Measurements from ENCODE around the gene TTLL5. TPM values are rescaled to one million over a fixed set of nuclear protein-coding genes. Genes with fewer than 3 reads are reported as not detected.

The TTLL5 gene
- total RNA-seq, 1 donor from 2014 or later, result 17.5 TPM

DNA sequence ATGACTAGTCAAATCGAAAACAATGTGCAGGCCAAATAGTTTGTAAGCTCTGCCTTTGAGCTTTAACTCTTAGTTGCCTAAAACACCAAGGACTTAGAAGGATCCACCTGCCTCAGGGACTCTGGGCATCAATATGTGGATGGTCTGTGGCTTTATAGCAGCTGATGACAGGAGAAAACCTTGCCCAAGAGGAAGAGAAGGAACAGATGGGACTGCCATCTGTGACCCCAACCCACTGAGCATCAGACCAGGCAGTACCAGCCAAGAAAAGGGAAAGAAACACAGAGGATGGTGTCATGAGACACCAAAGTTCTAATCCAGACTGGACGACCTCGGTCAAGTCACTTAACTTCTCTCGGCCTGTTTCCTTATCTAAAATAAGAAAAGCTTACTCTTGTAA is 308.1 kb downstream of the TTLL5 start:
- intact Hi-C loops (cut with DNase I), result no loop called here
- DNase-seq (ENCODE audit: low spot score), result no peak

DNA sequence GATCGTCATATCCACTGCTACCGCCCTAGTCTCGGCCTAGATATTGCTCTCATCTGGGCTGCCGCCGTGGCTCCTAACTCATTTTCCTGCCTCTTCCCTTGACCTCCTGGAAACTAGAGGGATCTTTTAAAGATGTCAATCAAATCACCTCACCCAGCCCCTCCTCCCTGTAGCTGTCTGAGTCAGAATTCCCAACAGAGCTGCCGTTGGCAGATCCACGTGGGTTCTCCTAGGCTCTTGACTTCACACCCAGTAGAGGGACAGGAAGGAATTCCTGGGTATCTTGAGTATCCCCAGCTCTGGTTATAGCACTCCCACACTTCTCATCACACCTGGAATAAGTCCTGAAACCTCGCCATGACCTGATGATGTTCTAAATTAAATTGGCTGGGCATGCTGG is 308.8 kb downstream of the TTLL5 start:
- DNase-seq (ENCODE audit: low spot score), result no peak
- intact Hi-C loops (cut with DNase I), result no loop called here

DNA sequence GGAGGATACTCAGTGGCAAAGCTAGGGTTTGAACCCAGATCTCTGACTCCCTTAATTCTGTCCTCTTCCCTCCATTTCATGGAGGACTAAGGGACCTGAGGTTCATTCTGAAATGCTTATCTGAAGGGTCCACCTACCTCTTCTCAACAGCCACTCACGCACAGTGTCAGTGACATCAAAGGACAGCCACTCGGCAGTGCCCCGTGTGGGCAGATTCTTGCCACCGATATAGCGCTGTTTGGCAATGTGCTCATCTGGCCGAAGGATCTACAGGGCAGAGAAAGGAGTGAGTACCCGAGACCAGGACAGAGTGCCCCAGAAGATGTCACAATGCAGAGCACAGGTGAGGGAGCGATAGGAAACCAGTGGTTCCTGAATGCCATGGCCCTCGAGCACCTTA is 309.9 kb downstream of the TTLL5 start:
- DNase-seq (ENCODE audit: low spot score), result no peak
- intact Hi-C loops (cut with DNase I), result no loop called here

DNA sequence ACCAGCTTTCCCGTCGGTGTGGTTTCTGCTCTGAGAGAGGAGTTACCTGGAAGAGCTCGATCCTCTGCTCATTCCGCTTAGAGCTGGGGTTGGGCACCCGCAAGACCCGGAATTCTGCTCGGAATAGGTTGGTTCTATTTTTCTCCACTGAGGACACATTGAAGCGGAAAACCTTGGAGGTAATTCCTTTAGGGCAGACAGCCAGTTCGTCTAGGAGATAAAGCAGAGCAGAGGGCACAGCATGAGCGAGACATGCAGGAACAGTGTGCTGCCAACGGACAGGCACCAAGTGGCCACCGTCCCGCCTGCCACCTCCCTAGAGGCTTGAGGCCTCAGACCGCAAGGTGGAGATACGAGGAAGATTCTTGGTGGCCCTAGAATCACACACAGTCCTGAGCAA is 310.5 kb downstream of the TTLL5 start:
- DNase-seq (ENCODE audit: low spot score), result no peak
- intact Hi-C loops (cut with DNase I), result no loop called here

DNA sequence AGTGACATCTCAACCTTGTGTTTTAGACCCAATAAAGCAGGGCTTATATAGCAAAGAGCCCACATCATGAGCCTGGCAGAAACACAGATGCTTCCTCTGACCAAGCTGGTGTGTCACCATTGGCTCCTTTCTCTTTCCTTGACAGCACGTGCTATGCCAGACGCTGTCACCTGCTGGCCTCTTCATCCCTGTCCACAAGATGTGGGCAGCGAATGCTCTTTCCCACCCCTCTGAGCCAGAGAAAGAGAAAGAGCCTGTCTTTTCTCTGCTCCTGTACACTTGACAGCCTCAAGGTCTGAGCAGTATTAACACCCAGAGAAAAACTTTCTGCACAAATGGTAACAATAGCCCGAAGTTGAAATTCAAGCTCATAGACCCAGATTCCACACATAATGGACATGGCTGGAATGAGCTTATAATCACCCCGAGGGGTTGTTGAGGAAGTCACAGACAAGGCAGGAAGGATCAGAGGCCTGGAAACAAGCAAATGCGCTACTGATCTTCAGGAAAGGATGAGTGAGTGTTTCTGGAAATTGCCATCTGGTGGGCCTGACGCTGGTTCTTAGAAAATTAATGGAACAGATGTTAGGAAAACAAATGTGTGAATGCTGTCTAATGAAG is 311.9 kb downstream of the TTLL5 start:
- intact Hi-C loops (cut with DNase I), result no loop called here
- no peak for DNase-seq (ENCODE audit: low spot score)

DNA sequence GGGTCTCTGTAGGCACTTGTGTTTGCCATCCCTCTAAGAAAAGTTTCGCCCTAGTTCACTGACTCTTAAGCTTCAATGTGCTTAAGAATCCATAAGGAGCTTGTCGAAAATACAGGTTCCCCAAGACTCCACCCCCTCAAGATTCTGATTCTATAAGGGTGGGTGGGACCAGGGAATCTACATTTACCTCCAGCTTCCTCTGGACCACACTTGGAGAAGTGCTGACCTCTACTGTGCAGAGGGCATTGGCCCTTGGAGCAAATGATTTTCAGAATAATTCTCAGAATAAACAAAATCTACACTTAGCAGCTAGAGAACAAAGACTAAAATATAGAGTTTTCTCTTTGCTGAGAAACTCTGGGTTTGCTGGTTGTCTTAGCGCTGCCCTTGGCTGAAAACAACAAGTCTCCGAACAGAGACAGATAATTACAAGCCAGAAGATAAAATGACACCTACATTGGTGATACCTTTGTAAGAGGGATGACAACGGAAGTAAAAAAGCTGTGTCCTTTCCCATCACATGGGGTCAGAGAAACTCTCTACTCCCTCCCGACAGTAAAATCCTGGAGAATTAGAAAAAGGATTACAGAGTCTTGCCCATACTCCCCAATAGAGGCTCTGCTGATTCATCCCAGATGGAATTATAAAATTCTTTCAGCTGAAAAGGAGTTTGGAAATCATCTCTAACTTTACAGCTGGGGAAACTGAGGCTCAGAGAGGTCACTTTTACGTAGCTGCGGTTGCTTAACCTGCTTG is 316.0 kb downstream of the TTLL5 start:
- intact Hi-C loops (cut with DNase I), result no loop called here
- DNase-seq (ENCODE audit: low spot score), result no peak

DNA sequence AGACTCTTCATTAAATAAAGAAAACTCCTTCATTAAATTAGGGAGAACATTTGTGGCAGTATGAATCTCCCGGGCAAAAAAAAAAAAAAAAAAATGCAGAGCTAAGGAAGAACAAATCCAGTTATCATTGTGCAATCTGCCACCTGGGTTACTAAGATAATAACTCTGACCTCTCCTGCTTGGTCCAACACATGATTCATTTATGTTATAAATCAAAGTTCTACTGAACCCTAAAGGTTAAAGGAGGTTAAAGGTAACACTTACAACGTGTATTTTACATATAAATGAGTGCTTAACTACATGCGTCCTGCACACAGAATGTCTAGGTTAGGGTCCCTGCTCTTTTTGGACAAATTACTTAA is 316.5 kb downstream of the TTLL5 start:
- intact Hi-C loops (cut with DNase I), result no loop called here
- DNase-seq (ENCODE audit: low spot score), result no peak

DNA sequence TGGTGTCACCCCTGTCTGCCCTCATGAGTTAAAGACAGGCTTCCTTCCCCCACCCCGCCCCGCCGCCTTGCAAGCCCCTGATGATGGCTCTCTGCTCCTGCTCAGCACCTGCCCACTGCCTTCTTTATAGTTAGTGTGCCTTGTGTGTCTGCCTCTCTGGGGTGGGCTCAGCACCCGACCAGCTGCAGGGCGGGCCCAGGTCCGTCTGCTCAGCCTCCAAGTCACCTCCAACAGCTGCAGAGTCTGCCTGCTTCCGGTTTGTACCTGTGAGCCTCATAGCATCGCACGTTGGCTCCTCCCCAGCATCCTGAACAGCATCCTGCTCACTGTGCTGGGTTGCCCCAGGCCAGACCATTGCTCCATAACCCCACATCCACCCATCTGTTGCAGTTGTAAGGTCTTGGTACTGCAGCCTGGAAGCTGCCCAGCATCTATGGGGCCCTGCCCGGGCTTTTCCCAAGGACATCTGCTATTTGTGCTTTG is 317.2 kb downstream of the TTLL5 start:
- DNase-seq (ENCODE audit: low spot score), result no peak
- intact Hi-C loops (cut with DNase I), result no loop called here

DNA sequence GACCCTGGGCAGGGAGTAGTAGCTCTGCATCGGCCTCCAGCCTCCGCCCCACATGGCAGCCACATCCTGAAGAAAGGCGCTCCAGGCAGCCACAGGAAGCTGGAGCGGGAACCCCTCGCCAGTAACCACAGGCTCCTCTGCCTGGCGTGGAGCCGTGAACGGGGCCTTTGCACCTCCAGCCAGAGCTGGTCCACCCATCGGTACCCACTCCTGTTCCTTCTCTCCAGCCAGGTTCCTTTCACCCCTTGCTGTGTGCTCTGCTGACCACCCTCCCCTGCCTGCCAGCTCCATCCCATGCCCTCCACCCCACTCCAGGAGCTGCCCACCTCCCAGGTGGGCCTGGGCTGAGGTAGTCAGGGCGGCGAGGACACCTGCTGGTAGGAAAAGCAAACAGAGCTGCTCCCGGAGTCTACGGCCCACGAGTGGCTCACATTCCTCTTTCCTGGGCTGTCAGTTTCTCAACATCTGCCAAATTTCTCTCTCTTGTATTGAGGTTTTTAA is 318.1 kb downstream of the TTLL5 start:
- no peak for DNase-seq (ENCODE audit: low spot score)
- intact Hi-C loops (cut with DNase I), result loop anchor here (1.0 kb wide), 1 partner anchor 268 kb away; no protein-coding TSS in a partner anchor

DNA sequence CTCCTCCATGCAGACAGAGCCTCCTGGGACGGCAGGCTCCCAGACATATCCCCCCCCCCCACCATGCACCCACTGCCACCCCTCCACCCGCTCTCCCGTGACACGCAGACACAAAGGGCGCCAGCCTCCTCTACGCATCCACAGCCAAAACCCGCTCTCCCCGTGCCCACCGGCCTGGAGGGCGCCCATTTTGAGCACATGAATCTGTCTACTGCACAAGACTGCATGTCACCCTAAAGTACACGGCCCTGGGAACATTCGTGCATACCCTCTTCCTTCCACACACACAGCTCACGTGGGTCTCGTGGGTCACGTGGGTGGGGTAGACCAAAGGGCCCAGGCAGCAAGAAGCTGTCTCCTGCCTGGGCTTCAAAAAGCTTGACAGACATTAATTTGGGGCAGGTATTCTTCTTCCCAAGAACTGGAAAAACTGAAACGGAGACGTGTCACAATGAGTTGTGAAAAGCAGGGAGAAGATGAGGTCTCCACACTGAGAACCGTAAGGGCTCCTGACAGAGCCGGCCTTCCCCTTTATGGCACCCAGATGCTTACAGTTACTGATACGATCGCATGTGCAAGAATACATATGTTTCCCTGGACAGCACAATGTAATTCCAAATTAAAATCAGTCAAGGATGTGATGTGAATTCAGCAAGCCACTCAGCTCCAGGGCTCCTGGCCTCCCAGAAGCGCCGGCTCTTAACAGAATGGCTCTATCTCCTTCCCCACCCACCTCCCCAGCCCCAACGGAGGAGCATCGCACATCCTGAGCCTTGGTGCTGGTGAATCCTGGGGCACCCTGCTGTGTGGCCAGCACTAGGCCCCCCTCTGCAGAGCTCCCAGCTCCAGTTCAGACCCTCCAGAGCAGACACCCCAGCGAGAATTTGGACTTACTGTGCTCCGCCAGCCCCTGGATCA is 318.9 kb downstream of the TTLL5 start:
- no peak for DNase-seq (ENCODE audit: low spot score)
- intact Hi-C loops (cut with DNase I), result loop anchor here (1.0 to 10.0 kb wide), 4 partner anchors 73 to 269 kb away; no protein-coding TSS in a partner anchor

DNA sequence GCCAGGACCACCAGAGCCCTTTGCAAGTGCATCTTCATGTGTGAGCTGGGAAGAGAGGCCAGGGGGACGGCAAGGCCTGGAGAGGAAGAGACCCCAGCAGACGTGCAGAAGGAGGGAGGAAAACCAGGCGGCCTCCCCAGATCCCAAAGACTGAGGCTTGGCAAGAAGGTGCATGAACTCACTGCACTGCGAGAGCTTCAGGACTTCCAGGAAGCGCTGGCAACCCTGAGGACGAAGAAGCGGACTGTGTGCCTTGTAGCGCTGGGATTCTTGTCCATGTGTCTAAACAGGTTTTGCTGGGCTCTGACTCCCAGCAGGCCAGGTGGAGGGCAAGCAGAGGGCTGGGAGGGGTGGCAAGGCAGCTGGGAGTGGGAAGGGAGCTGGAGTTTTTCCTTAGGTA is 319.8 kb downstream of the TTLL5 start:
- no peak for DNase-seq (ENCODE audit: low spot score)
- intact Hi-C loops (cut with DNase I), result loop anchor here (2.0 to 10.0 kb wide), 3 partner anchors 74 to 186 kb away; no protein-coding TSS in a partner anchor

DNA sequence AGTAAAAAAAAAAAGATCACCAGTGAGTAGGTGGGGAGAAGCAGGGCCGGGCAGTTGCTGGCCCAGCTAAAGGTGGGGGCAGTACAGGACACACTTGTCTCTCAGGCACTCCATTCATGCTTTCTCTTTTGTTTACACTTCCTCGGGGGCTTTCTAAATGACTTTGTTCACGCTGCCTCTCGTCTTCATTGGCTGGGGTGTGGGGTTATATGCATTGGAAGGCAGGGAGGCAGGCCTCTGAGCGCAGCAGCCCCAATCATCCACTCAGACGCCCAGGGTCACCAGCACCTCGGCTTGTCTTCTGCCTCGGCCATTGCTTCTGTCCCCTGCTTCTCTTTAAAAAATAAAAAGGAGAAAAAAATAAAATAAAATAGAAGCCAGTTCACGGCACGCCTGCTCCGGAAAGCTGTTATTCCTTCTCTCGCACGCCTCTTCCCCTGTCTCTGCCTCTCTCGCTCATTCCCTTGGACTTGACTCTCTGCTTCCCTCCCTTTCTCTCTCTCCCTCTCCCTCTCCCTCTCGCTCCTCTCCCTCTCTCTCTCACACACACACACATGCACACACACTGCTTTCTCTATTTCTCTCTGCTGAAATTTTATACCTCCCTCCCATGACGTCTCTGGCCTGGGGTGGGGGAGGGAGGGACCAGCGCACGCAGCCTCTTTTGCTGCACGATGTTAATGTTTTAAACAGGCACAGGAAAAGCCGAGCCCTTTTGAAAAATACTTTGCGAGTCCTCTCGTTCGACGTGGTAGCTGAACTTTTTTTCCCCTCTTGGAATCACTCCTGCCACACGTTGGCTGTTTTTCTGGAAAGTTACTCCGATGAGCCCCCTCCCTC is 320.6 kb downstream of the TTLL5 start, which contains the start of gene TGFB3:
Gene TGFB3 (minus strand): TSS at position 570 of the 840 bp plus-strand sequence. CDS start 1,102 bp downstream, outside the sequence.
- intact Hi-C loops (cut with DNase I), result loop anchor here (2.0 to 10.0 kb wide), 3 partner anchors 75 to 187 kb away; no protein-coding TSS in a partner anchor
- DNase-seq (ENCODE audit: low spot score), result peak; percentile 85

DNA sequence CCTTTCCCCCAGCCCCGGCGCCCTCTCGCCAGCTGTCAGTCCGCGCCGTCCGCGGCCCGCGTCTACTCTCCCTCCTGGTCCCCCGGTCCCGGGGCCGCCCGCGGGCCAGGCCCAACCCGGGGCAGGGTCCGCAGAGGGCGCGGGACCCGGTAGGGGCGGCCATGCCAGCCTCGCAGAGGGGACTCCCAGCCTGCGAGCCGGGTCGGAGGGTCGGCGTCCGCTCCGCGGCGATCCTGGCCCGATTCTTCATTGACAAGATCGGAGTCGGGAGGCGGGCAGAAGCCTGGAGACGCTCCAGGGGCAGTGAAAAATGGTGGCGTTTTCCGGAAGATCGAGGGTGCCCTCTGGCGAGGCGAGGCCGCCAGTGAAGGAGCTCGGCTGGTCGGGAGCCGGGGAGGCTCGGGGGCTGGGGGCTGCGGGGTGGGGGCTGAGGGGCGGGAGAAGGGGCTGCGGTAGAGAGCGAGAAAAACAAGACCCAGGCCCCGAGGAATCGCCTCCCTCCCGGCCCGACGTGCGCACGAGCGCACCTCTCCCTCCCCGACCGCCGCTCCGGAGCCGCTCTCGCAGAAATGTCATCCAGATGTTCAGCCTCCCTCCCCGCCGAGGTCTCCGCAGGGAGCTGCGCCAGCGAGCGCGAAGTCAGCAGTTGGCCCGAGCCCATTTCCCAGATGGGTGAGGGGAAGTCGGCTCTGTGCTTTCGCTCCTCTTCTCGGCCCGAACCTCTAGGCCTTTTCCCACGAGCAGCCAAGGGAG is 321.4 kb downstream of the TTLL5 start:
- DNase-seq (ENCODE audit: low spot score), result peak; percentile 90
- intact Hi-C loops (cut with DNase I), result loop anchor here (10.0 kb wide), 1 partner anchor 158 kb away; no protein-coding TSS in a partner anchor

DNA sequence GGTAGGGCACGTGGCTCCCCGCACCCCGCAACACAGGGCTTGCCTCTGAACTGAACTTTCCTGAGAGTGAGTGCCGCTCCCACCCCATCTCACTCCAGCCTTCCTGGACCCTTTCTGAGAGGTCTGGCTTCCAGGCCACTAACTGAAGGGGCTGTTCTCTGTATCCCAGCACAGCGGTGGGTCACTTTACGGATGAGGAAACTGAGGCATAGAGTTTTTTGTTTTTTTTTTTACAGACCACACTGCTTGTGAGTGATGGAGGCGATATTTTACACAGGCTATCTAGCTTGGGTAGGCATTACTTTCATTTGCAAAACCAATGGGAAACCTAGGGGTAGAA is 321.9 kb downstream of the TTLL5 start:
- intact Hi-C loops (cut with DNase I), result loop anchor here (10.0 kb wide), 1 partner anchor 158 kb away; no protein-coding TSS in a partner anchor
- no peak for DNase-seq (ENCODE audit: low spot score)

DNA sequence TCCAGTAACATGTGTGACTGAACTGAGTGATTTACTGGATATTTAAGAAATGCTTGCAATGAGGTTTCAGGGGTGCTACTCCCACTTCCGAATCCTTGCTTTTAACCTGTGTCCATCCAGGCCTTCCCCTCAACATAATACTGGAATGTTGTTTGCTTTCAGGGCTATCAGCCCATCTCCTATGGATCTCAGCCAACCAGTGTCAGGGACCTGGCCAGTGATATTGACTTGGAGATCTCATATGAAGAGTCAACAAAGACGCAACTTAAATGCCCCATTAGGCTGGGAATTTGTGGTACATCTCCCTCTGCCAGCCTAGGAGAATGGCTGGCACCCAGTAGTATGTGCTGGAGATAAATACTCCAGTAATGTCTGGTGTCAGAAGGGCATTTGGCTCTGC is 323.6 kb downstream of the TTLL5 start:
- no peak for DNase-seq (ENCODE audit: low spot score)
- intact Hi-C loops (cut with DNase I), result loop anchor here (10.0 kb wide), 1 partner anchor 160 kb away; no protein-coding TSS in a partner anchor

DNA sequence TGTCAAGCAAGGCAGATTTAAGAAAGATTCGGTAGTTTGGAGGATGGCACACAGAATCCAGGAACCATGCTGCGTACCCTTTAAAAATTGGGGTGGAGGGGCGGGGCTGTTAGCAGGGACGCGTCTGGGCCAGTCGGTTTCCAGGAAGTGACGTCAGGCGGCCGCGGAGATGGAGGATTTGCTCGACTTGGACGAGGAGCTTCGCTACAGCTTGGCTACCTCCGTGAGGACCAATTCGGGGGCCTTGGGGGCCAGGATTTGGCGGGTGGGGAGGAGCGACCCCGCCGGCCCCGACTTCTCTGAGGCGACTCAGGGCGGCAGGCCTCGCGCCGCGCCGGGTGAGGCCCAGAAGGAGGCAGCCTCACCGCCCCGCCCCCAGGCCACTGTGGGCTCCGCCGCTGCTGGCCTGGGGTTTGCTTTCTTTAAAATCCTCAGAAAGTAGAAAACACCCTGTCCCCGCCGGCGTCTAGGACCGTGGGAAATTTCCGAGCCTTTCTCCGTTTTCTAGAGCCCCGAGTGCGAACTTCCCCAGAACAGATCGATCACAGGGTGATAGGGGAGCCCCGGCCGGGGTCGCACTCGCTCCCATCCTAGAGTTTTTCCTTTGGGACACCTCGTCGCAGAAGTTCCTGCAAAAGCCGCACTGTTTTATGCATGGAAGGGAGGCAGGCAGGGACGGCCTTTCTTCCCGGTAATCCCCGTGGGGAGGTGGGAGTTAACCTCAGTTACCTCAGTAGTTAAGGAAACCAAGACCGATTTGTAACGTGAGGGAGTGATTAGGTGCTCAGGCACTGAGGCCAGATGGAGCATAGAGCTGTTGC is 324.8 kb downstream of the TTLL5 start, which contains the start of gene IFT43:
Gene IFT43 (plus strand): TSS at position 146 of the 821 bp plus-strand sequence. CDS start 24 bp downstream, at position 170.
- intact Hi-C loops (cut with DNase I), result loop anchor here (10.0 kb wide), 1 partner anchor 161 kb away; no protein-coding TSS in a partner anchor
- peak; percentile 97 for DNase-seq (ENCODE audit: low spot score)

DNA sequence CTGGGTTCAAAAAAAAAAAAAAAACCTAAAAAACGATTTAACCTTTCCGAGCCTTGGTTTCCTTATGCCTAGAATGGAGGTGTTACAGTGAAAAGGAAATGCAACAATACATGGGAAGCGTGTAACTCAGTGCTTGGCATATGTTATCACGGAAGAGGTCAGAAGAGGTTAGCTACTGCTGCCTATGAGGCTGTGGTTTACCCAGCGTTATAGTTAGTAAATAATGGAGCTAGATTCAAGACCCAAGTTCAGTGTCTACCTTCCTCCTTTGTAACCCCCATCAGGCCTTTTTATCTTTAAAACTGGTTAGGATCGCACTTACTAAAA is 325.4 kb downstream of the TTLL5 start:
- intact Hi-C loops (cut with DNase I), result loop anchor here (10.0 kb wide), 1 partner anchor 162 kb away; no protein-coding TSS in a partner anchor

More for the DNA sequence above, 325.4 kb downstream of the TTLL5 start:
- DNase-seq (ENCODE audit: low spot score), result no peak
